NOMO-1 (cell line): ENCODE measurements around the gene FBXO36.
"Not testable (repeated sequence)": the region's sequence is repeated elsewhere in the genome, so short reads cannot be mapped to it uniquely, and the experiment has no call there.

Source experiments
- DNase-seq, 2 experiments: peaks; one replicate each; lab custom pipeline; 2025; ENCODE audit not compliant: unreplicated experiment in 2 of 2; lab: John Stamatoyannopoulos, UW

The FBXO36 gene

DNA sequence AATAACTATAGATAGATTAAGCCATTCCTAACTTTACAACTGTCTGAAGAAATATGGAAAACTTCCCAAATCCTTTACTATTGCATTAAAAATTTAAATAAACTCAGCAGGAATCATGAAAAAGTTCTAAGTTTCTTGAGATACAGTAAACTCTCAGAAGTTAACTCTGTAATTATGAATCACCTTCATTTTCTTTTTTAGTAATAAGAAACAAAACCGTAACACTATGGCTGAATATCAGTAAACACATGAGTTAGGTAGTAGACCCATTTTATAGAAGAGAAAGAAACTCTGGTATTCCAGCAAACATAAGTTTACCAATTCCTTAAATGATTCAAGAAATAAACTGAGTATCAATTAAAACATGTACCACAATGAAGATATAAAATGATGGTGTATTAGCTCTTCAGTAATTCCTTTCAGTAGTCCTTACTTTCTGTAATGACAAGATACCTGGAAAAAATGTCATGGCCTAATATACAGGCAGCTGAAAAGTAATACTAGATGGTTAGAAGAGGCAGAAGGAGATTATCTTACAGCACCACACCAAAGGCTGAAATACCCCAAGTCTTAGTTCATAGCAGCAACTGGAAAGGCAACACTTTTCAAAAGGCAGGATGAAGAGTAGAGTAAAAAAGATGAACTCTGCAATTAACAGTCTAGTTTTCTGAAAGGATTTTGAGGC lies 12.0 kb upstream of the FBXO36 start:
- no peak for DNase-seq

DNA sequence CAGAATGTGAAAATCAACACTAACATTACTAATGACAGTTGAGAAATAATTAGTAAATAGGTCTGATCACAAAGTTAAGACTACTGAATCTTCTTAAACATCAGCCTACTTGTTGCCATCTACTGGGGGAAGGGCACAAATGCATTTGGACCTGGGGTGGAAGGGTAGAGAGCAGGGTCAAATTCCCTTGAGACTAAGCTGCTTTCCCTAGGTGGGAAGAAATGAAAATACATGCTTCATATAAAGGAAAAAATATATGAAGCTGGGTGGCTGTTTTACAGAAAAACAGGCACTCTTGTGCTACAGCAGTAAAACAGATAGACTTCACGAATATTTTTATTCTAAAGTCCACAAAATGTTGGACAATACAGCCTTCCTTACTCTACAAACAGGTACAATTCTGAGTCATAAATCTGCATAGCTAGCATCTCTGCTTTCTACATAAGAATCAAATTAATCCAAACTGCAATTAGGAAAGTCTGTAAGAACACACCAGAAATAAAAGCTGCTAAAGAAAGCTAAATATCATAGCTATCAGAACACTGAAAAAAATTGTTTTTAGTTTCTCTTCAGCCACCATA lies 11.4 kb upstream of the FBXO36 start:
- DNase-seq, result no peak

DNA sequence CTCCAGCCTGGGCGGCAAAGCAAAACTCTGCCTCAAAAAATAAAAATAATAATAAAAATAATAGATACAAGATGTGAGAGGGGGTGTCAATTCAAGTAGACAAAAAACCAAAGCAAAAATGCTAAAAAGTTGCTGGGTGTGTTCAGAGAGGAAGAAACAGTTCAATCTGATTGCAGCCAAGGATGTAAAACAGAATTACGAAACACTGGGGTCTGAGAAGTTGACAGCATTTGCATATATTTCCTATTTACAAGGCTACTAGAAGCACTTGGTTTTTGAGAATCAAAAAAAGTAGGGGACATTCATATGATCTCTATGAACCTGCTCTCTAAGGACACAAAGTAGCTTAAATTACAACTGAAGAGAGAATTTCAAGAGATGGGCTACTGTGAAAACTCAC lies 8.1 kb upstream of the FBXO36 start:
- peak; percentile 51 to 75 for DNase-seq

DNA sequence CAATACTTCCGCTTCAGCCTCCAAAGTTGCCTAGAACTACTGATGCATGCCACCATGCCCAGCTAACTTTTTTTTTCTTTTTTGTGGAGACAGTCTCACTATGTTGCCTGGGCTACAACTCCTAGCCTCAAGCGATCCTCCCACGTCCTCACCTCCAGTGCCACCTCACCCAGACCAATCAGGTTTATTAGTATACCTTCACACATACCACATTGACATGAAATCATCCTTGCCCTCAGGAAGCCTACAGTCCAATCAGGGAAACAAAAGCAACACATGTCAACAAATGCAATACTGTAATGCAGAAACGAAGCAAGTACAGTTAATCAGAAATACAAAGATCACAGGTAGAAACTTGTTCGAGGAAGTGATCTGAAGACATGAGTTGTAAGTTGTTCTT lies 4.5 kb upstream of the FBXO36 start:
- no peak for DNase-seq

DNA sequence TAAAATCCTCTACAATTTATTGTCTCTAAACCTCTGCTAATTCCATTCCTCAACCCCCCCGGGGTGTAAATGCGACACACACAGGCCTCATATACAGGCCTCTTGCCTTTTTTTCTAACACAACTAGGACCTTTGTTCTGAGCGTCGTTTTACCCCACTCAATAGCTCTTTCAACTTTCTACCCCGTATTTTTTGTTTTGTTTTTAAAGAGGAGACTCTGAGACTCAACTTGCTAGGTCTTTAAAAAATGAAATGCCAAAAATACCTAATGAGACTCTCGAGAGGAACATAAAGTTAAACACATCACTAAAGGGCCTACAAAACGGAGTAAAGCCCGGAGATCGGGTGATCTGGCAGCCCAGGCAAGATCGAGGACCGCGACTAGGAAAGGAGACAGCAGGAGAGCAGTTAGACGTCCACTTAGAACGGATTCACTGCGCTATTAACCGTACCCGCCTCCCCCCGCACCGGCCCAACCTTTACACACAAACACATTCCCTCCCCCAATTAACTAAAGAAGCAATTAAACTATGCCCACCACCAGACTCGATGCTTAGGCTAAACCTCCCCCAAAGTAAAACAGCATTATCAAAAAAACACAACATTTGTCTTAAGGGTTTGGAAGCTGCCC lies 2.2 kb upstream of the FBXO36 start:
- DNase-seq, result no peak

DNA sequence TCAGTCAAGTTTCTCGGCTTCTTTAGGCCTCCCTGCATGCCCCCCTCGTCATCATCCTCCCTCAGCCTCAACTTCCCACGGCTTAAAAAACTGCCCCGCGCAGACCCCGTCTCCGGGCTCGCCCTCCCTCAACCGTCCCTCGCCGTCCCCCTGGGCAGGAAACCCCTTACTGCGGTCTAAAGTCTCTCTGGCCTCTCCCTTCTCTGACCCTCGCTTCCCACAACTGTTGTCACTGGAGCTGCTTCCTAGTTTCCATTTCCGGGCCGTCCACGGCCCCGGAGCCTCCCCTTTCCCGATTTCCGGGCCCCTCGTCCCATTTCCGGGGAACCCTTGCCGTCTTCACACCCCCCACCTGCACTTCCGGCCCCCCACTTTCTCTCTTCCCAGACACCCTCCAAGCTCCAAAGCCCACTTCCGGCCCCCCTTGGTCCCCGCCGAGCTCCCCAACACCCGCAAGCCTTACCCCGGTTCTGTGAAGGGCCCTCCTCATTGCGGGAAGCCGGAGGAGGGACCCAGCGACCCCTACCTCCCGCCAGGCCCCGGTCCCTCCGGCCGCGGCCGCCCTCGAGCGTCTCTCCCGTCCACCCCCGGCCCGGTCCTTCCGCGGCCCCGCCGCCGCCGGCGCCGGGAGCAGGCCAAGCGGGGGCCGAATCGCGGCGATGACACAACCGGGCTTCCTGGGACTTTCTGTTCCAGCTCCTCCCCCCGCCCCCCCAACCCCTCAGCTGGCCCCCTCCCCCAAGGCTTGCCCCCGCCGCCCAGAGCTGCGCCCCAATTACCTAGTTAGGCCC lies 1.0 kb upstream of the FBXO36 start:
- DNase-seq, result peak; percentile 49 to 60

DNA sequence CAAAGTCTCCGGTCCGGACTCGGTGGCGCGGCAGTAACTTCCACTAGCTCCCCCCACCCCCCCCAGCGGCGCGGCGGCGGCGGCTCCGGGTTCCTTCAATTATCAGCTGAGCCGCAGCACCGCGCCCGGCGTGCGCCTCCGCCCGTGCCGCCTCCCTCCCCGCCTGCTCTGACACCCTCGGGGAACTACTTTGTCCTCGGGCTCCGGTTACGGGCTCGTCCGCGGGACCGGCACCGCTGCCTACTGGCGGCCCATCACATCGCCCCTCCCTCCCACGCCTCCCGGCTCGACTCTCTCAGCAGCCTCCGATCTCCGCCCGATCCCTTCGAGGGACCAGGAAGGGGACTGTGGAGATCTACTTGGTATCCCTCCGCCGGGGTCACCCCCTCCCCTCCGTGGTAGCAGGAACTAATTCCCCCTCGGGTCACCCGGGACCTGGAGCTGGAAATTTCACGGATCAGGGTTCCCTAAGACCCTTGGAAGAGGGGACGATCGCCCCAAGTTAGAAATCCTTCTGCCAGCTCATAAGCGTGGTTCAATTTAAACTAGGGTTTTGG lies 333 bp upstream of the FBXO36 start, which contains the start of gene TRIP12:
Gene TRIP12, minus strand, starts transcription at position 118 of the 557 bp plus-strand sequence. CDS start 41,930 bp downstream, outside the sequence.
- peak; percentile 87 to 92 for DNase-seq

DNA sequence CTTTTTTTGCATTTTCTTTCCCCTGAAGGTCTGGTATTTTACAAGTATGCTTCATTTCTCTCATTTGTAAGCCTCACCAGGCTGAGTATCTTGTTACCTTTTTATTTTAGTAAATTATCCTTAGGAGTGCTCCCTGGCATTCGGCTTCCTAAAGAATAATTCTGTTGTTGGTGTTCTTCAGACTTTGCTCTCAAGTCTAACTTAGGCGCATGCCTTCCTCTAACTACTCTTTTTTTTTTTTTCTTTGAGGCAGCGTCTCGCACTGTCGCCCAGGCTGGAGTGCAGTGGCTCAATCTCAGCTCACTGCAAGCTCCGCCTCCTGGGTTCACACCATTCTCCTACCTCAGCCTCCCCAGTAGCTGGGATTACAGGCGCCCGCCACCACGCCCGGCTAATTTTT lies 2.2 kb downstream of the FBXO36 start:
- DNase-seq, result not testable (repeated sequence)

DNA sequence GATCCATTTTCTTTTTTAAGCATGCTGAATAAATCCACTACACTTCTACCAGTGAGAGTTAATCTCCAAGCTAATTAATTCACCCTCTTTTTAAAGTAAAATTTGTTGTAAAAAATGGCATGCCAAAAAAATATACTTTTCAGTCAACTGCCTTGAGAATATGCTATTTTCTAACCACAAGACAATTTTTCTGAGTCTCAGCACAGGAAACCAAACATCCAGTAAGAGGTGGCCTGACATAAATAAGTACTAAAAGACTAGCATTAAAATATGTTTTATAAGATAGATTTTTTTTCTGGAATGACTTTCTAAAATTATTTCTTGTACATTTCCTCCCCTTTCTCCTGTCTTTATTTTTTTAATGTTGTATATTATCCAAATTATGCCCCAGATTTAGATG lies 2.9 kb downstream of the FBXO36 start:
- no peak for DNase-seq

DNA sequence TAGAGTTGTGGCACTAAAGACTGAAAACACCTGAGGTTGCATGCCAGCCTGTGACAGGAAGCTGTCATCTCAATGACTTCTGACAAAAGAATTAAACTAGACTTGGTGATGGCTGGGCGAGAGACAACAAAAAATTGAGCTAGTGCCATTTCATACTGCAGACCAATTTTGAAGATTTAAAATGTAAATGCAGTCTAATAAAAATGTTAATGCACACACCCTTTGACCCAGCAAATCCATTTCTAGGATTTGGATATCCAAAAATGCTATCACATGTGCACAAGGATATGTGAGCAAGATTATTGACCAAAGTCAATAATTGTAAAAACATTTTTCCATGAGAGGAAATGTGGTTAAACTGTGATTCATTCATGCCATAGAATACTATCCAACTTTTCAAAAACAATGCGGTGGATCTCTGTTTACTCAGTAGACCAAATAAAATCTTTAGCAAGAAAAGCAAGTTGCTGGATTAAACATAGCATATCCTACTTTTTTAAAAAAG lies 5.6 kb downstream of the FBXO36 start:
- DNase-seq, result no peak

DNA sequence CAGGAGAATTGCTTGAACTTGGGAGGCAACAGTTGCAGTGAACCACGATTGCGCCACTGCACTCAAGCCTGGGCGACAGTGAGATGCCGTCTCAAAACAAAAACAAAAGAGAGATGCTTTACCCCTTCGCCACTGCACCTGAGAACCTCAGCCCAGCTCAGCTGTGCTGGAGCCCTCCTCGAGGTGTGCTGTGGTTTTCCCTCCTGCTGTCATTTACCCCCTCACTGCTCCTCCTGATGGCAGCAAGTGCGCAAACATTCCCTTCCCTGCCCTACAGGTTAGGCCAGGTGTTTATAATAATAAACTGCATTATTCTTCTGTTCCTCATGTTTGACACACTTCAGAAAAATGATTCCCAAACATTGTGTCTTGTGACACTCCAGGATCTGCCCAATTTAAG lies 8.4 kb downstream of the FBXO36 start:
- DNase-seq, result no peak

DNA sequence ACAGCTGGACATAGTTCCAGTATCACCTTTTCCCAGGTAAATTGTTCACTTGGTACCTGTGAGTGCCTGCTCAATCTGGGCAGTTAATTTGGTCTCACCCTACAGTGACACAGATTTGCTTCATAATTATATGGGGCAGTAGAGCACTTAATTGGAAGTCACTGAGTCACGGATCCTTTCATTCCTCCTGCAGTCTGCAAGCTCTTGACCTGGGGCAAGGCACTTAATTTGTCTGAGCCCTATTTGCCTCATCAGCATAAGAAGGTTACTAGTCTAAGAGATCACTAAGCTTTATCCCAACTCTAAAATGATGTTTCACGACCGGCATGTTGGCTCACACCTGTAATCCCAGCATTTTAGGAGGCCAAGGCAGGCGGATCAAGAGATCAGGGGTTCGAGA lies 8.9 kb downstream of the FBXO36 start:
- no peak for DNase-seq

DNA sequence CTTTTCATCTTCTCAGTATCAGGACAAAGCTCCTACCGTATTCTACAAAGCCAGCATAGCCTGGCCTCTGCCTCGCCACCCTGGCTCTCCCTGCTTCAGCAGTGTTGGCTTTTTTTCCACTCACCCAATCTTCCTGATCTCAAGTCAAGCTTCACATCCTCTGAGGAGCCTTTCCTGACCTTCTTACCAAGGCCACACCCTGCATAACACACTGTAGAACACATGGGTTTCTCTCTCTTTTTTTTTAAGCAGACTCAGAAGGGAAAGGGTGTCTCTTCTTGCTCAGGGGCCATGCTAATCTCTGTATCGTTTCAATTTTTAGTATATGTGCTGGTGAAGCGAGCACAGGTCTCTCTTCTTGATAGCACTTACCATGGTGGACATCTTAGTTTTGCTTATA lies 15.2 kb downstream of the FBXO36 start:
- no peak for DNase-seq

DNA sequence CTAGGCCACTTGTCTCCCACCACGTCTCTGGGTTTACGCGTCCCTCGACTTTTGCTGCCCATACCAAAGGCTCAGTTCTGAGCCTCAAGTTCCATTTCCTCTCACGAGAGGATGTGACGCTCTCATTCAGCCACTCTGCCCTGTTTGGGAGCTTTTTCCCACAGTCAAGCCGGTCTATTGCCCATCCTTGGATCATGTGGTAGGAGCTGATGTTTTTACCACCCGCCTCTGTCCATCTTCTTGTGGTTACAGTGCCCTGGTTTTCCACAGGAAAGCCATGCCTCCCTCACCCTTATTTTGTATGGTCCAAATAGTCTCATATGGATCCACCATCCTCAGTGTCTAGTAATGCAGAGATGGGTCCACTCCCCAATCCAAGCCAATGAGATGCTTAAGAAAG lies 20.4 kb downstream of the FBXO36 start:
- DNase-seq, result no peak

DNA sequence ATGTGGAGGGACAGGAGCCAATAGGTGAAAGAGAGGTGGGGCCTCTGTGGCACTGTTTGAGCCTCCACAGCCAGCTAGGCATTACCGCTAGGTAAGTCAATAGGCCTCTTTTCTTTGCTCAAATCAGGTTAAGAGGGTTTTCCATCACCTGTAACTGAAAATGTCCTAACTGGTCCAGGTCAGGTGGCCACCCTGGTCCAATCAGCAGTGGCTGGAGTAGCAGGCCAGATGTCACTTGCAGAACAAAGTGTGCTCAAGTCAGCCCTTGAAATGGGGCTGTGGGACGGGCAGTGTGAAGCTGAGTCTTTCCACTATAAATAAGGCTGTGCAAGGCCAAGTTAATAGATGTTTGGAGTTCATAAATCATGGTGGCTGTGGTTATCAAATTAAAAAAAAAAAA lies 20.9 kb downstream of the FBXO36 start:
- DNase-seq, result no peak

DNA sequence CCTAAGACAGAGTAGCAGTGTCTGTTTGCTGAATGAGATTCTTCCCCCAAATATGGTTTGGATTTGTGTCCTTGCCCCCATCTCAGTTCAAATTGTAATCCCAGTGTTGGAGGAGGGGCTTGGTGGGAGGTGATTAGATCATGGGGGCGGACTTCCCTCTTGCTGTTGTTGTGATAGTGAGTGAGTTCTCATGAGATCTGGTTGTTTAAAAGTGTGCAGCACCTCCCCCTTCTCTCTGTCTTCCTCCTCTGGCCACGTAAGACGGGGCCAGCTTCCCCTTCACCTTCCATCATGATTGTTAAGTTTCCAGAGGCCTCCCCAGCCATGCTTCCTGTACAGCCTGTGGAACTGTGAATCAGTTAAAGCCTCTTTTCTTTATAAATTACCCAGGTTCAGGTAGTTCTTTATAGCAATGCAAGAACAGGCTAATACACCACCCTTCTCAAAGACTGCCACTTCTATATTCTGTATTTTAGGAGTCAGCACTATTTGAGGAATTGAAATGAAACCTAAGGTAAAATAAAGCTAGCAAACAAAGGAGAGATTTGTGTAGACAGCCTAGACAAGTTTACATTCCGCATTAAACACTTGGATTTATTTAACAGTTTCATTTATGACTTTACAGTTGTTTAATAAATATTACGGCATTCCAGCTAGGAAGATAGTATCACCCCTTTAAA lies 21.6 kb downstream of the FBXO36 start:
- no peak for DNase-seq

DNA sequence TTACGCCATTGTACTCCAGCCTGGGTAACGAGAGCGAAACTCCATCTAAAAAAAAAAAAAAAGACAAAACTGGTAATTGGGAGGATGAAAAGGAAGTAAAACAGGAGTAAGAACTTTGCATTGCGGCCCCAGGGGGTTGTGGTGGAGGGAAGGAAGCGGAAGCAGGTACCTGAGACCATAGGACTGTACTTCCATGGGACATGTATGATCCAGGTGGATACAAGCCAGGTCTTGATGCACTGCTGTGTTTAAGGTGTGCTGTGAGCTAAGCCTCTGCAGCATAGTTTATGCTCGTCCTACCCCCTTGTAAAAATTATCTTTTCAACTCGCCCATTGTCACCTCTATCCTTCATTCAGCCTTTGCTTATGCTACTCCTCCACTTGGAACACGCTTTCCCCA lies 23.7 kb downstream of the FBXO36 start:
- DNase-seq, result no peak

DNA sequence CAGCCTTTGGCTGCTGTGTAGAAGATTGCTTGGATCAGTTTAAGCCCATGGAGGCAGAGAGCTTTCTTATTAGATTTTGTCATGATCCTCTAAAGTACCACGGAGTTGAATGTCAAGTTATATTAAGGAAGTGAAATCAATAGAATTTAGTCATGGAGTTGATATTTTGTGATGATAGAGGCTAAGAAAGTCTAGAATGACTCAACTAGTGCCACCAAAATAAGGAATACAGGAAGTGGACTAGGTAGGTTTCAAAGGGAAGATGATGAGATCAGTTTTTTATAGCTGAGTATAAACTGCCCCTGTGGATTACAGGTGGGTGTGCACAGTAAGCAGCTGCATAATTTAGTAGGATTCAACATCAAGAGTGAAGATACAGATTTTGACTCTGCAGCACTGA lies 25.2 kb downstream of the FBXO36 start:
- no peak for DNase-seq

DNA sequence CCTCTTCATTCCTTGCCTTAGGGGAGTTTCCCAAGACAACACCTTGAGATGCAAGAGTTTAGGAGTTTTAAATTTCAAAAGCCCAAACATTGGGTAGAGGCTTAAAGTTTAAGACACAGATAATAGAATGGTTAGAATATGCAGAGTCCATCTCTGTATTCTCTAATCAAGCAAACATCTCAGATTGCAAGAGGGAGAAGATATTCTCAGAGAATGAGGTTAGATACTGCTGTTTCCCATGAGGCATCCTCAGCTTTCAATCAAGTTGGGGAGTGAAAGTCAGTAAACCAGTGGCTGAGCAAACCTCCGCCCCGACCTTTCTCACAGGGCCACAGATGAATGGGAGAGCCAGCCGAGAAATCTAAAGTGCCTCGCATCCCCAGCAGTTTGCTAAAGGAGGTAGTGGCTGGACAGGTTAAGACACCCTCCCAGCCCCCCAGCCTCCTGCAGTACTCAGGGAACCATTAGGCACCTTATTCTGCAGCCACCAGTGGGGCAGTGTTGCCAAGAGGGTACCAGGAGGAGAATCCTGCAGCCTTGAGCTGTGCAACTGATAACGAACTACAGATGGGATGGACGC lies 30.0 kb downstream of the FBXO36 start:
- DNase-seq, result no peak

DNA sequence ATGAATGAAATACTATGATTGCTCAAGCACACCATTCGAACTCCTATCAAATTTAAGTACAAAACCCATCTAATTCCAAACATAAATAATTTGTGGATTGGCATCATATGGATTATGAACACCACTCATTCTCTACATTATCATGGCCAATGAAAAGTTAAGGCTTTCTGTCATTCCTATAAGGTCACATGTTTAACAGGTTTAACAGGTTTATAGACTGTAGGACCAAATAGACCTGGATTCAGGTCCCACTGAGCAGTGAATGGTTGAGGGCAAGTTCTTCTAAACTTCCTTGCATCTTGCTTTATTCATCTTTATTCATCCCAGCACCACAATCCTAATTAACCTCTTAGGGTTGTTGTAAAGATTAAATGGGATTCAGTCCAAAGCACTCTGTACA lies 33.4 kb downstream of the FBXO36 start:
- no peak for DNase-seq
